DND-41 (cell line): ENCODE measurements around the gene SLC27A3.

Experiments used
- ATAC-seq: fragments of 200-7000 bp; cut with Tn5 transposase; 3 replicates; pipeline ENCODE4 v1.9.1; 2021; ENCODE audit warnings: low read depth; ENCODE audit not compliant: insufficient read depth
- DNase-seq: peaks from one replicate; pipeline ENCODE4 v3.0.0-alpha.2; 2020
- H2AFZ ChIP-seq: 2 replicates; pipeline ENCODE4 v1.6.0; 2012; ENCODE audit warnings: low read depth, low read length
- H3K27ac ChIP-seq: 2 replicates; pipeline ENCODE4 v1.5.1; 2012; ENCODE audit warnings: low read length, inconsistent platforms
- H3K27me3 ChIP-seq: fragments of 200-600 bp; sonication (generic); 2 replicates; pipeline ENCODE4 v1.6.0; 2012; ENCODE audit warnings: low read length, mild to moderate bottlenecking, inconsistent platforms; ENCODE audit not compliant: insufficient read depth, poor library complexity
- H3K36me3 ChIP-seq: 2 replicates; pipeline ENCODE4 v1.5.1; 2012; ENCODE audit warnings: low read length, inconsistent platforms; ENCODE audit not compliant: insufficient read depth
- H3K4me1 ChIP-seq: 2 replicates; pipeline ENCODE4 v1.5.1; 2012; ENCODE audit warnings: mild to moderate bottlenecking, low read length; ENCODE audit not compliant: insufficient read depth
- H3K4me2 ChIP-seq: 2 replicates; pipeline ENCODE4 v1.6.0; 2012; ENCODE audit warnings: mild to moderate bottlenecking, moderate library complexity, low read length, inconsistent platforms; ENCODE audit not compliant: insufficient read depth
- H3K4me3 ChIP-seq, 2 experiments: fragments of 200-600 bp in 1 of 2; shearing (Covaris generic) in 1 of 2; 2 replicates each; pipeline ENCODE4 v1.5.1; 2012 to 2016; ENCODE audit warnings: inconsistent platforms in 2 of 2, low read length in 2 of 2, mild to moderate bottlenecking in 2 of 2, low read depth in 1 of 2, moderate library complexity in 1 of 2
- H3K79me2 ChIP-seq: 2 replicates; pipeline ENCODE4 v1.6.0; 2012; ENCODE audit warnings: low read length, inconsistent platforms; ENCODE audit not compliant: insufficient read depth
- H3K9ac ChIP-seq: 2 replicates; pipeline ENCODE4 v1.6.0; 2012; ENCODE audit warnings: low read depth, mild to moderate bottlenecking, inconsistent platforms, low read length, moderate library complexity
- H3K9me3 ChIP-seq: 2 replicates; pipeline ENCODE4 v1.5.1; 2012; ENCODE audit warnings: low read length, moderate library complexity, mild to moderate bottlenecking, inconsistent platforms; ENCODE audit not compliant: insufficient read depth, severe bottlenecking
- H4K20me1 ChIP-seq: 2 replicates; pipeline ENCODE4 v1.6.0; 2012; ENCODE audit warnings: low read length; ENCODE audit not compliant: insufficient read depth
- CTCF ChIP-seq: IDR thresholded peaks from 2 replicates; pipeline ENCODE4 v1.5.1; 2012; ENCODE audit warnings: borderline replicate concordance, low read length, moderate library complexity, mild to moderate bottlenecking; ENCODE audit not compliant: poor library complexity, severe bottlenecking; ENCODE audit errors: extremely low read depth
- EZH2 ChIP-seq: IDR thresholded peaks from 3 replicates; pipeline ENCODE4 v1.6.1; 2012; ENCODE audit warnings: borderline replicate concordance, low read depth, mild to moderate bottlenecking, moderate library complexity, low read length, inconsistent platforms; ENCODE audit not compliant: severe bottlenecking

Gene SLC27A3

GRCh38 chr1:153800516-153800915 lies 25.3 kb downstream of the SLC27A3 start:
- Histone ChIP-seq H3K4me3 (no peak overlapping the region), H3K27me3 (no peaks in the 10 kb centered on the region), H3K27ac (no peak overlapping the region), H3K36me3 (no peaks in the 10 kb centered on the region; the same call in 1 of the 2 replicates), H3K79me2 (no peaks in the 10 kb centered on the region), H4K20me1 (no peaks in the 10 kb centered on the region; the same call in 1 of the 2 replicates), H3K9ac (no peak overlapping the region), H2AFZ (no peak overlapping the region), H3K4me2 (no peak overlapping the region), H3K4me1 (no peaks in the 10 kb centered on the region), H3K9me3 (no peaks in the 10 kb centered on the region)
- ATAC-seq (no peak), DNase-seq (no peak)
- no peak for TF ChIP-seq EZH2
- no peak for TF ChIP-seq CTCF

GRCh38 chr1:153801028-153801625 lies 25.9 kb downstream of the SLC27A3 start:
- no peak for ATAC-seq
- Histone ChIP-seq H3K9ac (no peak overlapping the region), H3K4me2 (no peak overlapping the region), H3K79me2 (no peaks in the 10 kb centered on the region), H3K9me3 (no peaks in the 10 kb centered on the region), H3K36me3 (no peaks in the 10 kb centered on the region; the same call in 1 of the 2 replicates), H4K20me1 (no peaks in the 10 kb centered on the region; the same call in 1 of the 2 replicates), H2AFZ (no peak overlapping the region), H3K27me3 (no peaks in the 10 kb centered on the region), H3K4me1 (no peaks in the 10 kb centered on the region), H3K27ac (no peak overlapping the region), H3K4me3 (no peak overlapping the region)
- no peak for DNase-seq
- TF ChIP-seq EZH2 (no peak), CTCF (no peak)

DNA sequence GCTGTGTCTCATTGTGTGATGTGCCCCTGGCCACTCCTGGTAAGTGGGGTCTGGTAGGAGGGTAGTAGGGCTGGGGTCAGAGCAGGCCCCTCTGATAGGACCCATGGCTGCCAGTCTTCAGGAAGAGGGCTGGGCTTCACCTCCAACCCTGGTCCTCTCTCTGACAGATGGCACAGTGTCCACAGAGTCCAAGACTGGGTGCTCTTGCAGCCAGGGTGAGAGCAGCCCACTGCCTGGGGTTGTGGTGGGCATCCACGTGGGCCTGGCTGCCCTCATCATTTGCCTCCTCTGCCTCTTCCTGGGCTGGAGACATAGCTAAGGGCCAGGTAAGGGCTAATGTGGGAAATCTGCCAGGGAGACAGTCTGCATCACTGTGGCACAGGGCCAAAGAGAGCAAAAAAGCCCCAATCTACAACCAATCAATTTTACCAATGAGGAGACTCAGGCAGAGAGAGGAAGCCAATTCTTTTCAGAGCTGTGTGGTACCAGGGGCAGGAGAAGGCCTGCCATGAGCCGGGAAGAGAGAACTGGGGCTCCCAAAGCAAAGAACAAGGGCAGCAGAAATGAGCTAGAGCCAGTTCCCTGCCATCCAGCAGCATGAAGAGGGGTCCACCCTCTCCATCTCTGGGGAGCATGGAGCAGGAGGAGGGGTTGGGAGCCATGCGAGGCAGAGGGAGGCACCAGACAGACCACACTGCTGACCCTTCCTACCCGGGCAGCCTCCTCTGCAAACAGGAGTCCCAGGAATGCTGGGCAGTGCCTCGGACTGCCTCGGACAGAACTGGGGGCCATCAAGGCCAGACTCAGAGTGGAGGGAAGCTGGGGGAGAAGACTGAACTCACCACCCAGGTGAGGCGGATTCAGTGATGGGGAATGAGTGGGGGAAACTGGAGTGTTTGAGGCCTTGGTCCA lies 26.8 kb downstream of the SLC27A3 start:
- DNase-seq (no peak), ATAC-seq (no peak)
- Histone ChIP-seq H3K4me3 (no peak overlapping the region), H3K27me3 (no peaks in the 10 kb centered on the region), H2AFZ (no peak overlapping the region), H3K9ac (no peak overlapping the region), H3K4me1 (no peaks in the 10 kb centered on the region), H3K79me2 (no peaks in the 10 kb centered on the region), H3K27ac (no peak overlapping the region), H4K20me1 (no peaks in the 10 kb centered on the region; the same call in 1 of the 2 replicates), H3K4me2 (no peak overlapping the region), H3K36me3 (peaks cover 6% of the 10 kb centered on the region), H3K9me3 (no peaks in the 10 kb centered on the region)
- TF ChIP-seq EZH2 (no peak), CTCF (no peak)
